NCI-H2029 (cell line): ENCODE data around the gene ANKRD53.

Experiments used
- DNase-seq: peaks from one replicate; lab custom pipeline; 2025; lab: John Stamatoyannopoulos, UW

ANKRD53 gene

DNA sequence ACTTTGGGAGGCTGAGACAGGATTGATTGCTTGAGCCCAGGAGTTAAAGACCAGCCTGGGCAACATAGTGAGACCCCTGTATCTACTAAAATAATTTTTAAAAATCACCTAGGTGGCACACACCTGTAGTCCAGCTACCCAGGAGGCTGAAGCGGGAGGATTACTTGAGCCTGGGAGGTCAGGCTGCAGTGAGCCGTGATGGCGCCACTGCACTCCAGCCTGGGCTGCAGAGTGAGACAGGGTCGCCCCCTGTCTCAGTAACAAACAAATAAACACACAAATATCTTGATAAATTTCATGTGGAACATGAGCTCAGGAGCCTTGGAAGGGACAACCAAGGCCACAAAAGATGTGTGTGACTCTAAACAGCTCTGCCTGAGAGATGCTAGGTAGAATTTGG, 11.7 kb upstream of the ANKRD53 start:
- DNase-seq: no peak

DNA sequence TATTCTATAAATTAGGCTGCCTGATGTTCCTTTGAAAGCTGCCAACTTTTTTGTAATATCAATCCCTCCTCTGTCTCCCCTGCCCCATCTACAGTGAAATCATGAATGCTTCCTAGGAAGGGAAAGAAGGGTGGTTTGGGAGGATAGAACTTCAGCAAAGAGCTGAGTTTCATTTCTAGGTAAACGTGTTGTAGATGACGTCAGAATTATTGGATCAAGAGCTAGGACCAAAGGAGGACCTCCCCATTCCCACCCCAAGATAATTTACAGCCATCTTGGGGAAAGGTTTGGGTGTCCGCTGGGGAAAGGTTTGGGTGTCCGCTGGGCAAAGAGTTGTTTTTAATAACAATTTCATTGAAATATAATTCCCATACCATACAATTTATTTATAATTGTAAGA, 11.2 kb upstream of the ANKRD53 start:
- DNase-seq: no peak

DNA sequence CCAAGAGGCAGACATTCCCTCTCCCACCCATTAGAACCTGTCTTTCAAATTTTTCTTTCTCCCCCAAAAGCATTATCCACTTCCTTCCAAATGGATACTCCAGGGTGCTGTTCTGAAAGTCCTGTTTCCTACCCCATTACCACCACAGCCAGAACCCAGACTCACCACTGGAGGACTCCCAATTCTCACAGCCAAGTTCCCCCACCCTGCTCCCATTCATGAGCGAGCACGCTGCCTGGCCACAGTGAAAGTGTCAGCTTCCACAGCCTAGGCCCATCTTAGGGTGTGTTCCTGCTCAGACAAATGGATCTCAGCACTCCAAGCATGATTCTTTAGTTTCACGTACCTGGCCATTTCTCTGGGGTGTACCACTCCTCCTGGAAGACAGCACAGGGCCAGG, 3.8 kb upstream of the ANKRD53 start:
- DNase-seq: no peak

DNA sequence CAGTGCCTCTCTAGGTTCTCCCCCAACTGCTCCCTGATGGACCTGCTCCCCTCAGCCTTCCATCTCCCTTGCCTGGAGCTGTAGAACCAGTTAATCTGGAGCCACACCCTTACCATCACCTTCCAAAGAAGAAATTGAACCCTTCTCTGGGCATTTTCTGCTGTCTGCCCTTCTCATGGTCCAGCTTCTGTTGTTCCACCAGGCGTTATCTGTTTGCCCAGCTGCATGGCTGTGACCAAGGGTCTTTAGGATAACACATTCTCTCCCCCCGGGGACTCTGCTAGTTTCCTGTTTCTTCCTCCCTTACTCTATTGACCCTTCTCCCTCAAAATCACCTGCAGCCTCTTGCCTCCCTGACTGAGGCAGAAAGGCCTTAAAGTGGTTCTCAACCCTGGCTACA, 3.2 kb upstream of the ANKRD53 start:
- DNase-seq: no peak

DNA sequence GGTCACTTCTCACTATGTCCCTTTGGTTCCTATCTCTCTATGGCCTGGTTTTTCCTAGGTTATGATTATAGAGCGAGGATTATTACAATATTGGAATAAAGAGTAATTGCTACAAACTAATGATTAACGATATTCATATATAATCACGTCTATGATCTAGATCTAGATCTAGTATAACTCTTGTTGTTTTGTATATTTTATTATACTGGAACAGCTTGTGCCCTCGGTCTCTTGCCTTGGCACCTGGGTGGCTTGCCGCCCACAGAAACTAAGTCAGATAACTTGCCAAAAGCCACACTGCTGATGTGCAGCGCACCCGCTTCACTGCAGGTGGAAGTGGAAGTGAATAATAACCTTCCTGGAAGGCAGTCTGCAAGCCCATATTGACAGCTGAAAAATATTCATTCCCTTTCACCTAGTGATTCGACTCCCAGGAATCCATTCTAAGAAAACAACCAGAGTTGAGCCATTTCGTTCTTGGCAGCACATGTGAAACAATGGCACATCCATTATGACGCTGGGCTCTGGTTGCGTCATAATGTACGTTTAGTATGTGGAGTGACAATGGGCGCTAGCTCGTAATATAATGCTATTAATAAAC, 725 bp upstream of the ANKRD53 start:
- peak; percentile 49 for DNase-seq

DNA sequence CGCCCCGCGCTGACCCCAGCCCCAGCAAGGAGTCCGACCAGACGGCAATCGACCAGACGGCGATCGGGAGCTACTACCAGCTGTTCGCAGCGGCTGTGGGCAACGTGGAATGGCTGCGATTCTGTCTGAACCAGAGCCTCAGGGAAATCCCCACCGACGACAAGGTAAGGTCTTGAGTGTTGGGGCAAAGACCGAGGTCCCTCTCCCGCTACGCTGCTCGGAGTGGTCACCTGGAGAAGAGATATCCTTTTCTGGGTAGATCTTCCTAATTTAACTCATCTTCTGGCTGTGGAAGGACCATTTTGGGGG, 704 bp downstream of the ANKRD53 start:
- DNase-seq: no peak

DNA sequence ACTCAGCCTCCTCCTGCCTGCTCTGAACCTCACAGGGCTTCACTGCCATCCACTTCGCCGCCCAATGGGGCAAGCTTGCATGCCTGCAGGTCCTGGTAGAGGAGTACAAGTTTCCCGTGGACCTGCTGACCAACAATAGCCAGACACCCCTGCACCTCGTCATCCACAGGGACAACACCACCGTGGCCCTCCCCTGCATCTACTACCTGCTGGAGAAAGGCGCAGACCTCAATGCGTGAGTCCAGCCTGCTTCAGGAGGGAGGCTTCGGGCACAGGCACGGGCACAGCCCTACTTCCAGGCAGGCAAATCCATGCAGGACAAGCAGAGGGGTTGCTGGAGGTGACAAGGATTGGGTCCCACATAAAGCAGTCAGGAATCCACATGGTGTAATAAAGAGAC, 1.2 kb downstream of the ANKRD53 start:
- no peak for DNase-seq

DNA sequence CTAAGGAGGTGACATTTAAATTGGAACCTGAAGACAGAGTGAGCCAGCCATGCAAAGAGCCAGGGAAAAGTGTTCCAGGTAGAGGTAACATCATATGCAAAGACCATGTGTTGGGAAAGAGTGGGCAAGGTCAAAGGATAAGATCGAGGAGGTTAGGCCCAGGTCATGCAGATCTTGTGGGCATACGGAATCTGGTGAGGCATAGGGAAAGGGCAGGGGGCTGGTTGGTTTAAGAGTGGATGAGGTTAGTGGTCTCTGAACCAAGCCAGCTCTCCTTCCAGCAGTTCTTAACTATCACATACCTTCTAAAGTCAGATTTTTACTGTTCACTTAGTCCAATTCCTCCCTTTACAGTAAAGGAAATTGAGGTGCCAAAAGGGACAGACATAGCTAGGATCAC, 3.0 kb downstream of the ANKRD53 start:
- no peak for DNase-seq

DNA sequence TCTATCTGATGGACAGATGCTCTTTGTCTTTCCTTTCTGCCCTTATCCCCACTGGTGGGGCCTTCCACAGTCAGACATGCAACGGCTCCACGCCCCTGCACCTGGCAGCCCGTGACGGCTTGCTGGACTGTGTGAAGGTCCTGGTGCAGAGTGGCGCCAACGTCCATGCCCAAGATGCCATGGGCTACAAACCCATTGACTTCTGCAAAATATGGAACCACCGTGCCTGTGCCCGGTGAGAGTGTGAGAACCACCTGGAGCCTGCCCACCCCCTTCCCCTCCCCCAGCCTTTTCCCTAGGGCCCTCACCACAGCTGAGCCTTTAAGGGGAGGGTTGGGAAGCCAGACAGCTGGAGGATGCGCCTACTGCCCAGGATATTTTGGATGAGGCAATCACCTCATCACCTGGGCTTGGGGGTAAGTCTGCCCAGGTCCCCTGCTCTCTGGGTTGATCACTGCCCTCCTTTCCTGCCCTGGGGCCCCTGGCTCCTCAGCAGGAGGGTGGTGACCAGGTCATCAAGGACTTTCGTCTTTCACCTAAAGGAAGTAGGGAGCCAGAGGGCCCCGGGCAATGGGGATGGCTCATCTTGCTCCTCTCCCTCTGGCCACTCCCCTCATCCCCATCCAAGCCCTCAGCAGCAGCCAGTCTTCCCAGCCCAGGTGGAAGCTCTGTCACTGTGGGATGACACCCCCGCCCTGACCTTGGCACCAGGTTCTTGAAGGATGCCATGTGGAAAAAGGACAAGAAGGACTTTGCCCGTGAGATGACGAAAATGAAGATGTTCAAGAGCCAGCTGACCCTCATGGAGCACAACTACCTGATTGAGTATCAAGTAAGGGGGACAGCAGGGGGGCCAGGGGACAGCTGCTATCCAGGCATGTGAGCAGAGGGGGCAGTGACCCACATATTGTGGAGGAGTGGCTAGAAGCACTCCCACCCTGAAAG, 3.7 kb downstream of the ANKRD53 start:
- no peak for DNase-seq

DNA sequence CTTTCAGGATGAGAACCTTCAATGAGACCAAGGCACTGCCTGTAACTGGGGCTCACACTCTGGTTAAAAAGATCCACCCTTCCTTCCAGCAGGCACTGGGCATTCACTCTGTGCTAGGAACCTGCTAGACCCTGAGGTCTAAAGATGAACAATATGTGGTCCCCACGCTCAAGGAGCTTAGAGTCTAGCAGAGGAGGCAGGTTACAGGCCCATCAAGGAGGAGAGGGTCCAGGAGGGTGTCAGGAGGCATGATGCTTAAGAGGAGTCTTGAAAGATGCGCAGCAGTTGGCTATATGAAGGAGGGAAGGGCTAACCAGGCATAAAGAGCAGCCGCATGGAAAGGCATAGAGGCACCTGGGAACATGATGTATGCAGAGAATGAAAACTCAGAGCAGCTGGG, 4.5 kb downstream of the ANKRD53 start:
- DNase-seq: no peak

DNA sequence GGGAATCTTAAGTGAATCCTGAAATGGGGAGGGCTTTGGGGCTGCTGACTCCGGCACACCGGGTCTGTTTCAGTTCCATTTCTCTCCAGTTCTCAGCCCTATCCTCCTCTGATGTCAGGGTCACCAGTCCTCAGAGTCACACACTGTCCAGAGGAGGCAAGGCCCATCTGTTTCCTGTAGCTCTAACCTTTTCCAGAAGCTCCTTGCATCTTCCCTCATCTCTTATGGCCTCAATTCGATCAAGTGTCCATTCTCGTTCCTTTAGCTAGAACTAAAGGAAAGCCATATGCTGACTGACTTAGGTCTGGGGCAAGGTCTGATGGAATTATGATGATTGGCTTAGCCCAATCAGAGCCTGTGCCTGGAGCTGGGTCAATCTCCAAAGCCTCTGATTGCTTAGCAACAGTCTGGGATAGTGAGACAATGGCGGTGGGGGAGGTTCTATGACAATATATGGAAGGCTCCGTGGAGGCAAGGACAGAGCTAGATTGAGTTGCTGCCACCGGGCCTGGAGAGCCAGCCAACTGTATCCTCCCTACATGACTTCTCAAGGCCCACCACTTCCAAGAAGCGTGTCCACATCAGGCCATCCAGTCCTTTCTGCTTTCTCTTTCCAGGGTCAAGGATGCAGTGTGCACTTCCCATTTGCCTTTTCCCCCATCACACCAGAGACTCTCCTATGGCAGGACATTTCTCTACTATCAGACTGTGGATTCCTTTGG, 5.2 kb downstream of the ANKRD53 start:
- DNase-seq: no peak

DNA sequence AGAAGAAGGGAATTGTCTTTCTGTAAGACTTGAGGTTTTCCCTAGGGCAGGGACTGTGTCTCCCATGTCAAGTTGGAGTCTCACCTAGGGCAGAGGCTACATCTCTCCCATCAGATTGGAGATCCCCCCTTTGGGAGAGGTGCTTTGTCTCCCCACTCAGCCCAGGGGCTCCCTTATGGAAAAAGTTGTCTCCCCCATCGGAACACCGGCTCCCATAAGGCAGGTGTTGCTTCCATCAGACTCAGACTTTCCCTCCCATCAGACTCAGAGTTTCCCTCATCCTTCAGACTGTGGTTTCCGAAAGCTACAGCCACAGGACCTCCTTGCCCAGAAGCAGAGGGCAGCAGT, 5.8 kb downstream of the ANKRD53 start:
- no peak for DNase-seq

DNA sequence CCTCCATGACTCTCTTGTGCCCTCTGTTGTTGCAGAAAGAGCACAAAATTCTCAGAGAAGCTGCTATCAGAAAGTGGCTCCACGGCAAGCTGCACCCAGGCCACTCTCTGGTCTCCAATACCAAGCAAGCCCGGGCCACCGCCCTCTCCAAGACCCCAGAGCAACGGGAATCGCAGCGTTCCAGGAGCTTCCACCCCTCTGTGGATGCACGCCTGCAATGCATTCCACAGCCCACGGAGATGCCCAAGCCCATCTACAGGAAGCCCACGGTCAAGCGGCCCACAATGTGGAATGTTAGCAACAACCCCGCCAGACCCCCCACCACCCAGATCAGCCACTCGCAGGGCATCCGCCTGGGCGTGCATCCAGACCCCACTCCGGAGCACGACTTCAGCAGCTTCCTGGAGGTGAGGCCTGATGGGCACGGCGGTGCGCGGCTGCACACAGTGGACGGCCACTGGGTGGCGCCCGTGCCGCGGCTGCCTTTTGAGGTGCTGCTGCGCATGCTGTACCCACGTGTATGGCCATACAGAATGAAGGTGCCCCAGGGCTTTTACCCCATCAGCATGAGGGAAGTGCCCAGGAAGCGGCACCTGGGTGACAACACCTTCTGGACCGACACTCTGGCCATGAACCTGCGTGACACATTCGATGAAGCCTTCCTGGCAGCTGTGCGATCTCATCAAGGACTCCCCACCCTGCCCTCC, 6.3 kb downstream of the ANKRD53 start:
- peak; percentile 4 for DNase-seq

DNA sequence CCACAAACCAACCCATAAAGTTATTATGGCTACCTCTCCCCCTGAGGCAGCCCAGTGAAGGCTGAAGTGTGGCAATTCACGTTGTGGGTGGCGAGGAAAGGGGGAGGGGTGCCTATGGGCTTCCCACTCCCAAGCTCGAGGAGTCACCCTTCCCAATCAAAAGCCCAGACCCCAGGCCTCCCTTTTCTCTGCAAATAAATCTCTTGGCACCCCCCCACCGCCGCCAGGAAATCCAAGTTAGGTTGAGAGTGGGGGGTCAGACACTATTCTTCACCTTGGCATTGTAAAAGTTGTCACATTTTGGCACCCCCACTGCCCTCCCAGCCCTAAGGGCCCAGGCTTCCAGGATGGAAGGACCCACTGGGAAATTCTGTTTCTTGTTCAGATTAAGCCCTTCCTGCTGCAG, 6.9 kb downstream of the ANKRD53 start:
- no peak for DNase-seq

DNA sequence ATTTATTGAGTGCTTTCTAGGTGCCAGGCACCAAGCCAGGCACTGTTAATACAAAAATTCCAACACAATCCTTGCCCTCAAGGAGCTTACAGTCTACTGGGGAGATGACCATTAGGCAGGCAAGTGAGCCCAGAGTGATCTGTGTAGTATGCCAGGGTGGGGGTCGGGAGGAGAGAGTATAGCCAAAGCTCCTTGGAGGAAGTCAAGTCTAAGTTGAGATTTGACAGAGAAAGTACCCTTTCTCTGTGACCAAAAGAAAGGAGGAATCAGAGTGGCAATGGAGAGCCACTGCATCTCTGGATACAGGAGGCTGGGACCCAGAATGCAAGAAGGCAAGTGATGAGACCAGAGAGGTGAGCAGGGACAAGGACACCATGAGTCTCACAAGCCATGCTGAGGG, 7.5 kb downstream of the ANKRD53 start:
- no peak for DNase-seq

DNA sequence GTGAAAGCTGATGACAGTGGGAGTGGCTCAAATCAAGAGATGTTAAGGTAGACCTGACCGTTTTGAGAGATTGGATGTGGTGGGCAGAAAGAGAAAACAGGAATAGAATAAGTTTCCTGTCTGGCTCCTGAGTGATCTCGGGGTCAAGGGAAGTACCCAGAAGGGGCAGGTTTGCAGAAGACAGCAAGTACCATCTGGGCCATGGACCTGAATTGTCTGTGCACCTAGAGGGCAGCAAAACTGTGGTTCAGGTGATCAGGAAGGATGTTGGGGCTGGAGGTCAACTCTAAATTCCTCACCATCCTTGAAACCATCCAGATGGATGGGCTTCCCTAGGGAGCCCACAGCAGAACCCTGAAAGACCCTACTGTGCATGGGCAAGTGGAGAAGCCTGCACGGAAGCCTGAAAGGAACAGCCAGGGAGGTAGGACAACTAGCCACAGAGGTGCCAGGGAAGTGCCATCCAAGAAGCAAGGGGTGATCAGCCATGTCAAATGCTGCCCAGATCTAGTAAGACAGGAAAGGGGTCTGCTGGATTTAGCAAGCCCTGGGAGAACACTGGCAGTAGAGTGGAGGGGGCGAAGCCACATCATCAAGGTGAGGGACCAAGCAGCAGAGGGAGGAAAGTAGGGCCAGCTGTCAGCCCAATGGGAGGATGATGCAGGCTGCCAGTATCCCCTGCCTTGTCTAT, 8.2 kb downstream of the ANKRD53 start:
- no peak for DNase-seq

DNA sequence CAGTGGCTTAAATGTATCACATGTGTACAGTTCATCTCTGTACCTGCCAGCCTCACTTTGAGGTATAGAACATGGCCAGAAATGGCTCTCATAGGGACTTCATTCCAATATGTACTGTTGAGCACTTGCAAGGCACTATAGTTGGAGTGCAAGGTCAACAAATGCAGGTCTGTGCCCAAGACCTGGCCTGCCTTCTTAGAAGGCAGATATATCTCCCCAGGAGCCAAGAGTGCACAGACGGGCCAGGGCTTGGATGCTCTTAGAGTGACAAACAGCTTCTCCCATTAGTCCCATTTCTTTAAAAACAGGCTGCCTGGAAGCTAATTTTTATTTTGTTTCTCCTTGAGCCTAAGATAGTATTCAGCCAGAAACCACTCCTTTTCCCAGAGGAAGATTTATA, 9.0 kb downstream of the ANKRD53 start:
- no peak for DNase-seq

DNA sequence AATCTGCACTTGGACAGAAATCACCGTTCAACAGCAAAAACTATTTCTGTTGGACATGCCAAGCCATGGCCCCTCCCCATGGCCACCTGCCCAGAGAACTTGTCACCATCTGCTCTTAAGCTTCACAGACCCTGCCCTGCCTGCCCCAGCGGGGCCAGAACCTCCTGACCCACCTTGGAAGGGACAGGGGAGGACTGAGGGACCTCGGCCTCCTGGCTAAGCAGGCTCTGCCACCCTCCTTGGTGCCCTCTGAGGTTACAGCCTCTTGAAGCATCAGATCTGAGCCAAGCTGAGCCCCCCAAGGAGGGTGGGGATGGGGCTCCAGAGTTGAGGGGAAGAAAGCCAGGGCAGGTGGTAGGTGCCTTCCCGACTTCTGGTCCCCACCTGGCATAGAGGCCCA, 9.7 kb downstream of the ANKRD53 start:
- DNase-seq: no peak

DNA sequence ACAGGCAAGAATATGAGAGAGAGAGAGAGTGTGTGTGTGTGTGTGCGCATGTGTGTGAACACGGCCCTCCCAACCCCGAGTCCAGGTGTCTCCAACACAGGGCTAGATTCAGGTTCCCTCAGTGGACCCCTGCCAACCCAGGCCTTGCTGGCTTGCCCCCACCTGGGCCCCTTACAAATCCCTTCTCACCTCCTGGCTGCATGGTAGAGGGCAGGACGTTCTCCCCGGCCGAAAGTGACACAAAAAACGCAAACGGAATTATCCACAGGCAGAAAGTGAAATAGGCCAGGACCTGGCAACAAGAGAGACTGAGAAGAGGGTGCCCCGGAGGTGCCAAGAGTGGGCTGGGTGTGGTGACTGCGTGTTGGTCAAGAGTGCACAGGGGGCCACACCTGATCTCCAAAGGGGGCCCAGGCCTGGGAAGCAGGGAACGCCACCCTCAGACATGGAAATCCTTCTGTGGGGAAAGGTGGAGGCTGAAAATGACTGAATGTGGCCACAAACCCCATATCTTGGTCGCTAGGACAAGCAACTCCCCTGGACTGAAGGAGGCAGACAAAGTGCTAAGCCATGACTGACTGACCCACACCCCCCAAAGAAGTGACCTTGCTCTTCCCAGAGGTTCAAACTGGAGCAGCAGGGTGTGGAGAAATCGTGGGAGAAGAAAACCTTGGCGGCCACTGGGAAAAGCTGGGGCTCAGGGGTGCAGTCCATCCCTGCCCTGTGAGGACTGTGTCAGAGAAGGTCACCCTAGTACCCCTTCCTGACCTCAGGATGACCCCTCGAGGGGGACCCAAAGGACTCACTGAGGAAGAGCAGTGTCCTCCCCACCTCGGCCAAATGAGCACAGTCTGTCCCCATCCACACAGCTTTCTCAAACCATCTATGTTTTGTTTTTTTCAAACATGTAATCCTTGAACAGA, 10.6 kb downstream of the ANKRD53 start:
- no peak for DNase-seq

DNA sequence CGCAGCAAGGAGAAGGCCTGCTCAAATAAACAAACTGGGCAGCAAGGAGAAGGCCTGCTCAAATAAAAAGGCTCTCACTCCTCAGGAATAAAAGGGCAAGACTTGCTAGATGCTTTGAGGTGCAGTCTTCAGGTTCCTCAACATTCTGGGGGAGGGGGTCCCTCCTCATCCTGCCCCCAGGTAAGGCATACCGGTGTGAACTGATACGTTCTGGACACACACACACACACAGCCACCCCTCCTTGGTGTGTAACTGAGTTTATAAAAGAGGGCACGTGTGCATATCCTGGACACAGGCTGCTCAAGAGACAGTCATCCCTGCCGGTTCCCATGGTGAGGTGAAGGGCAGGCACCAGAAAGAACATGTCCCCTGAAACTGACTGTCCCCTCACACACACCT, 11.8 kb downstream of the ANKRD53 start:
- DNase-seq: no peak

DNA sequence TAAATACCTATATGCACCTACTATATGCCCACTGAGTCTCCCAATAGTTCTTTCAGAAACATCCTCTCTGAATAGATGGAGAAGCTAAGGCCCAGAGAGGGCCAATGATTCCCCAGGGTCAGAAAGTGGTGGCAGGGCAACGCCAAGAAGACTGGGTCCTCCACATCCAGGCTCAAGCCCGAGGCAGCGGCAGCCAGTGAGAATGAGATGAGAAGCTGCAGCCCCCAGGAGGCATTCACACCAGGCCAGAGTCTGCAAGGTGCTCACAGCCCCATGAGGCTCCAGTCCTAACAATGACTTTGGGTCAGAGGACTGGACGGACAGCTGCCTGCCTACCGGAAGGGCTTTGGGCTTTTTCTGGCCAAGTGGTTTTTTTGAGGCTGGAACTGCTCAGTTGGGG, 12.7 kb downstream of the ANKRD53 start:
- DNase-seq: no peak
